ENCODE results near the gene YAP1.
A peak's percentile ranks its signal among the peaks of the same experiment; 100 is the strongest.

The YAP1 gene

GRCh38 chr11:102117472-102118113, 7.3 kb downstream of the YAP1 start:
- DNase-seq (ENCODE audit: low spot score): no peak

DNA sequence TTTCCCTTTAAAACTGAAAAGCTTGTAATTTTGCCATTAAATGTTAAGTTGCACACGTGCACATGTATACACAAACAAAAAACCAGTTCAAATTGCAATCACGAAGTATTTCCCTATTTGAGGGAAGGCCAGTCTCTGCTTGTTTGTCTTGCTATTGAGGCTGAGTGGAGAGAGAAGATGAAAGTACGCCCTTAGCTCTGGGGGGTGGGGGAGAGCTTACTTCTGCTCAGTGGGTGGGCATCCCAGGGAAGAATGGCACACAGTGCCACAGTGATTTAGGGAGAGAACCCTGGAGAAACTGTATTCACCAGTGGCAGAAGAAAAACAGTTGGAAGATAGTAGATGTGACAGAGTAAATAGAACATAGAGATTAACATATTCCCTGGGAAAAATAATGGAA, 8.7 kb downstream of the YAP1 start:
- no peak for DNase-seq (ENCODE audit: low spot score)

- no peak for DNase-seq (ENCODE audit: low spot score)
Measured at GRCh38 chr11:102119997-102120396, 9.8 kb downstream of the YAP1 start.

GRCh38 chr11:102120437-102120973, 10.3 kb downstream of the YAP1 start:
- DNase-seq (ENCODE audit: low spot score): no peak

DNA sequence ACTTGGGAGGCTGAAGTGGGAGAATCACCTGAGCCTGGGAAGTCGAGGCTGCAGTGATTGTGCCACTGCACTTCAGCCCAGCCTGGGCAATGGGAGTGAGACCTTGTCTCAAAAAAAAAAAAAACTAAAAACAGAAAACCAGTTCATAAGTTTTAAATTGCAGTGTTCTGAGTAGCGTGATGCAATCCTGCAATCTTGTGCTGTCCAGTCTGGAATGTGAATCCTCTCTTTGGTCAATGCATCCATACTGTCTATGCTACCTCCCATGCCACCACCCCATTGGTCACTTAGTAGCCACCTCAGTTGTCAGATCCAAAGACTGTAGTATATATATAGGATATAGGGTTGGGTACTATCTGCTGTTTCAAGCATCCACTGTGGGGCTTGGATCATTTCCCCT, 11.1 kb downstream of the YAP1 start:
- no peak for DNase-seq (ENCODE audit: low spot score)

DNA sequence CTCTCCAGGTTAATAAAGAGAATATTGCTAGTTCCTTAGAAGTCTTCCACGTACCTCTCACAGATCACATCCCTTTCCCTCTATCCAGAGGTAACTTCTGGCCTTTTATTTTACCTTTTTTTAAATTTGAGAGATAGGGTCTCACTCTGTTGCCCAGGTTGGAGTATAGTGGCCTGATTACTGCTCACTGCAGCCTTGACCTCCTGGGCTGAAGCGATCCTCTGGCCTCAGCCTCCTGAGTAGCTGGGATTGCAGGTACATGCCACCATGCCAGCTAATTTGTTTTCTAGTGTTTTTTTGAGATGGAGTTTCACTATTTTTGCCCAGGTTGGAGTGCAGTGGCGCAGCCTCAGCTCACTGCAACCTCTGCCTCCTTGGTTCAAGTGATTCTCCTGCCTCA, 24.4 kb downstream of the YAP1 start:
- no peak for DNase-seq (ENCODE audit: low spot score)

DNA sequence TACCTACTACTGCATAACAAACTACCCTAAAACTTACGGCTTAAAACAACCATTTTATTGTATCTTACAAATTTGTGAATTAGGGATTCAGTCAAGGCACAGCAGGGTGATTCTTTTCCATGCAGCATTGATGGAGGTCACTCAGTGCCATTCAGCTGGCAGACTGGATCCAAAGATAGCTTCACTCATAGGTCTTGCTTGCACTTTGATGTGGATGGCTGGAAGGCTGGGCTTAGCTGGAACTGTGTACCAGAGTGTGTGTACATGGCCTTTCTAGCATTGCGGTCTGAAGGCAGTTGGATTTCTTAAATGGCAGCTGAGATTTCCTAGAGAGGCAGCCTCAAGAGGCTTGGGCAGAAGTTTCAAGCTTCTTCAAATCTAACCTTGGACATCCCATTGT, 25.0 kb downstream of the YAP1 start:
- no peak for DNase-seq (ENCODE audit: low spot score)

GRCh38 chr11:102138223-102138622, 28.0 kb downstream of the YAP1 start:
- DNase-seq (ENCODE audit: low spot score): no peak

- DNase-seq (ENCODE audit: low spot score): no peak
Measured at GRCh38 chr11:102138670-102139069, 28.4 kb downstream of the YAP1 start.

DNA sequence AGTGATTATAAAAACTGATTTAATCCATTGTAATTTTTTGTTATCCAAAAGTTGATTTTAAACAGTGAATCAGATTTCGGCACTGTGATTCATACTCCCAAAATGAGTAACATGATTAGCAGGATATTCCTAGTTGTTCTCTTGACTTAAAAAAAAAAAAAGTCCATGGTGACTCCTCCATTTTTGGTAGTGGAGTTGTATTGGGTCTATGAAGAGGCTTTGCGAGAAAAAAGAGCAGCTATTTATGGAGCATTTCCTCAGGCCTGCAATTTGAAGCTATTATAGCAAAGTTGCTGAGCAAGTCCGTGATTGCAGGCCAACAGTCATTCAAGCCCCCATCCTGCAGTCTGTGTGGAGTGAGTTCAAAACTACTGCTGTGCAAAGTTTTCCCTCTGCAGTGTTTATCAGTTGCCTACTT, 28.8 kb downstream of the YAP1 start:
- DNase-seq (ENCODE audit: low spot score): peak; percentile 32

DNA sequence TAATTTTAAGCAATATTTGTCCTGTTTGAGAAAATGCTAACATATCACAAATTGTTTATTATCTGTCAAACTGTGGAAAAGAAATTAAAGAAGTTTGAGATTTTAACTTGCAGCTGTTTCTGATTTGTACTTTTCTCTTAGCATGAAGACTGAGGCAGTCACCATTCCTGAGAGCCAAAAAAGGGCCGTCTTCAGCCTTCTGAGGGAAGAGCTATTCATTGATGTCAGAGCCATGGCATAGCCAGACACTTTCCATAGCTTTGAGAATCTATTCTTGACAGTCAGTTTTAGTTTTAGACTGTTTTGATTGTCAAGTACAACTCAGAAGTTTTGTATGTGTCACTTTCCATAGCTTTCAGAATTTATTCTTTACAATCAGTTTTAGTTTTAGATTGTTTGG, 32.1 kb downstream of the YAP1 start:
- no peak for DNase-seq (ENCODE audit: low spot score)

DNA sequence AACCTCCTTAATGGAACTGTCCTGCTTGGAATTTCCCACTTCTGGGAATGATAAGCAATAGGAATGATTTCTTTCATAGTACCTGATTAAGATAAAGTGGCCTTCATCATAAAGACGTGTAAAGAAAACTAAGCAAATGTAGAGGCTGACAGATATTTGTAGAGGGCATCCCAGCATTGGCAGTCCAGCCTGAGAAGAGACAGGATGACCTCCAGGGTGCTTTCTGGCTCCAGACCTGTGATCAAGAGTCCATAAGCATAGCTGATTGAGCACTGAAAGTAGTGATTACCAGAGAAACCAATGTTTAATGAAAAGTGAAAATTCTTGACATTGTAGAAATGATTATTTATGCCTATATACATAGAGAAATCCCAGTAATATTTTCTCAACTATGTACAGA, 33.6 kb downstream of the YAP1 start:
- DNase-seq (ENCODE audit: low spot score): no peak

DNA sequence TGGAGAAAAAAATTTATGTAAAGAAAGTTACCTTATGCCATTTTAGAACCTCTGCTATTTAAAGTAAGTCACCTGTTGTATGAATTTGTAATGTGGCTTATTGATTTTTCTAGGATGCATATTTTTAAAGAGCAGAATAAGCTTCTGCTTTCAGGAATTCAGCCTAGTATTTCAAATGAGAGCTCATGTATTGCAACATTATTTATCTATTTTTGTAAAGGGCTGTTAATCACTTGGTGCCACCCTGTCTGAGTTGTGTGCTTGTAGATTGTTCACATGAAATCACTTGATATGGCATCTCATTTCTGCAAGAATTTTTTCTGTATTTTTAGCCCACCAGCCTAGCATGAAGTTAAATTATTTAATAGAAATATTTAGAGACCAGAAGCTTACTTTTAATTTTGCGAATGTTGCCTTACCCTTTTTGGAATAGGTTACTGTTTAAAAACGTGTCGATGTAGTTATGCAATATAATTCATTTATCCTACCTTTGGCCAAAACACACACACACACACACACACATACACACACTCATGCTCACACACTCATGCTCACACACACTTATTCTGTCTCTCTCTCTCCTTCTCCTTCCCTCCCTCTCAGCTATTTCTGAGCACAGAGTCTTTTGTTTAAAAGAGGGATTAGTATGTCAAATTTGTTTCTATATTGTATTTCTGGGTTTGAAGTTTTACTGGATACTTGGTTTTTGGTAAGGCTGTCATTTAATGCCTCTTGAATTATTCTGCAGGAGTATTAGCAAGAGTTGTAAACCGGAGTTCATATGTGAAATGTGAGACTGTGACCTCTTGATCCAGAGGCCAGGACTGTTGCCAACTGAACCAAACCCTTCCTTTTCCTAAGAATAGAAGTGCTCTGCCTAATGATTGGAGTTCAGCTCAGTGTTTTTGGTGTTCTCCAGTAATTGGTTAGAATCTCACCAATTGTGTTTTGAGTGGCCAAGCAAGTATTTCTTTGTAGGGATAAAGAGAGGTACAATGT, 34.4 kb downstream of the YAP1 start:
- DNase-seq (ENCODE audit: low spot score): no peak

DNA sequence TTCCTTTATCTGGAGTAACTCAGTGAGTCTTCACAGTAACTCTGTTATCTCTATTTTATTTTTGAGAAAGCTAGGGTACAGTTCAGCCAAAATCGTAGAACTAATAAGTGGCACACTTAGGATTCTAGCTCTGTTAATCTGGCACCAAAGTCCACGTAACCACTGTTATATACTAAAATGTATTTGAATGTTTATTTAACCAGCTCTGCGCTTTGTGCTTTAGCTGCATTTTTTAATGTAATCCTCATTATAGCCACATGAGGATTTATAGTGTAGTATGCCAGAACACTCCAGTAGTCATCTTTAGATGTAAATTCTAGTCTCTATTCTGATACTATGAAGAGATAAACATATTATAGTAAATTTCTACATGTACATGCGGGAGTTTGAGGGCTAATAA, 36.8 kb downstream of the YAP1 start:
- DNase-seq (ENCODE audit: low spot score): no peak

DNA sequence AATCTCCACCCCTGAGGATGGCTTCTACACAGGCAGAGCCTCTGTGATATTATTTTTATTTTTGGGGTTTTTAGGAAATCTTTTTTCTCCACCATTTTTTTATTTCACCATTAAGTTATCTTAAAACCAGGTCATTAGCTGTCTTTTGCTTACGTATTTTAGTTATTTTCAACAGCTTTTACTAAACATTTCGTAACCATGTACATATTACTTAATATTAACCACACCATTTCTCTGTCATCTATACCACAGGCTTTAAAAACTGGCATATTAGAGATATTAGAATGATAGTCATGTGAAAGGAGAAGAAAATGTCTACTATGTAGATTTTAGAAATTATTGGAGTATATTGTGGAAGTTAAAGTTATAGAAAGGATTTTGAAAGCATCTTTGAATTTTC, 37.4 kb downstream of the YAP1 start:
- no peak for DNase-seq (ENCODE audit: low spot score)

DNA sequence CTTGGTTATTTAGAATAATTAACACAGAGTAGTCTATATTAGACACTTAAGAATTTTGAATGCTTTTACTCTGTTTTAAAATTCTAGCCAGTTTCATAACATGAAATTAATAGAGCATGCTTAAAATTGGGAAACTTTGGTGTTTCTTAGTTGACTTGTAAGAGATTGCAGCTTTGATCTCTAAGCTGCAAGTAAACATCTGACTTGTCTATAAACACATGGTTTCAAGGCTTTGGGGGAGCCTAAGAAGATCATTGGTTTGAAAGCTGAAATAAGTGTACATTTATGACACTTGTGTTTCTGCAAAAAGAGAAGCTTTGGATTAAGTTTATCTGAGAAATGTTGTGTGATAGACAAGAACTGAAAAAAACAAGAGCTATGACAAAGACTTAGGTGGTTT, 37.8 kb downstream of the YAP1 start:
- no peak for DNase-seq (ENCODE audit: low spot score)

DNA sequence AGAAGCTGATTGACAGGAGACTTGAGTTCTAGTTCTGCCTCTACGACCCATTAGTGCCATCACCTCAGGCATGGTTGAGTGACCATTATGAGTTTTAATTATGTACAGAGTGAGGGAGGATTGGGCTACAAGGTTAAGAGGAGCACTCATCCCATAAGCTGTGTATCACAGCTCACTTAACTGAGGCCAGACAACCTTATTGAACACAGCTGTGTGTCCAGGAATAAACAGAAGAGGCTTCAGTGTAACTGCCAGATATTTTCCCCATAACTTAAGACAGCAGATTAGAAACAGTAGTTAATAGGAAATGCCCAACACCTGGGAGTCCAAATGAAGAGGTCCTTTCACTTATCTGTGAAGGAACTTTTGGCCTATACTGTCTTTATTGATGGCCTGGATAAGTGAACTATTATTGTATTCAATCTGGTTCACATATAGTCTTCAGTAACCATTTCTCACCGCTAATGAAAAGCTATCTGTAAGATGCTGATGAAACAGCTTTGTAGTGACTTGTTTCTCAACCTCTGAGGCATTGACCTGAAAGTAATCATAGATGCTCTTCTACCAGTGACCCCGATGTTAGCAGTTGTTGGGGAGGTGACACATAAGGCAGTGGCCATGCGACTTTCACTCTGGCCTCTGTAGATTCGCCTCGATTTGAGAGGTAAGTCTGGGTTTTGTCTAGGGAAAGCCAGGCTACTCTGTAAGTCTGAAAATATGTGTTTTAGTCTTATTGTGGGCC, 41.7 kb downstream of the YAP1 start:
- DNase-seq (ENCODE audit: low spot score): no peak

DNA sequence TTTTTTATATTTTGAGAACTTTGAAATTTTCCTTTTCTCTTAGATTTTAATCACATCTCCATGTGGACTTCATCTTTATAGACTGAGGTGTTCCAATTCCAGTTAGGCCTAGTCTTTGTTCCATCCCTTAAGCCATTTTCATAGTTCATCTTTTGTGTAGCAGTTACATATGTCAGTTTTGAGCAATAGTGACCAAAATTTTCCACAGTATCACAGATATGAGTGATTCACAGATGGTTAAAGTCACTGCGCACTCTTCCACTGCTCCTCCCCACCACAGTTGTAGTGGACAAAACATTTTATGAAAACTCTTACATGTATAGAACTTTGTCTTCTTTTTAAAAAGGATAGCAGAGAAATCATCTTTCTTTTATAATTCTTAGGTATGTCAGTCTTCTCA, 42.8 kb downstream of the YAP1 start:
- no peak for DNase-seq (ENCODE audit: low spot score)

- no peak for DNase-seq (ENCODE audit: low spot score)
Measured at GRCh38 chr11:102154806-102155205, 44.6 kb downstream of the YAP1 start.

DNA sequence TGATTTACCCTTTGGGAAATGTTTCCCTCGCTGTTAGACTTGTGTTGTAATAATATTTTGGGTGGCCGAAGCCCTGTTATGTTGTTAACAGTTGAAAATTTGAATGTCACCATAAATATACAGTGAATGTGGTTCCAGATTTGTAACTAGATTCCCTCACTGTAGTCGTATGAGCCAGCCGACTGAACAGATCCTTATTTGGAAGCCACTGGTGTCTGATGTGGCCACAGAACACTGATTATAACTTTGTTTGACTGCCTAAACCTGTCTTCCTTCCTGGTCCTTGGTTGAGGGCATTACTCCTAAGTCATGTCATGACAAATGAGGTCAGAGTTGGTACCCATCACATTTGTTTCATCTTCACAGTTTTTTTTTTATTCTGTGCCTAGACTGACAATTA, 45.4 kb downstream of the YAP1 start:
- no peak for DNase-seq (ENCODE audit: low spot score)

- peak; percentile 68 for DNase-seq (ENCODE audit: low spot score)
Measured at GRCh38 chr11:102157219-102157618, 47.0 kb downstream of the YAP1 start.

DNA sequence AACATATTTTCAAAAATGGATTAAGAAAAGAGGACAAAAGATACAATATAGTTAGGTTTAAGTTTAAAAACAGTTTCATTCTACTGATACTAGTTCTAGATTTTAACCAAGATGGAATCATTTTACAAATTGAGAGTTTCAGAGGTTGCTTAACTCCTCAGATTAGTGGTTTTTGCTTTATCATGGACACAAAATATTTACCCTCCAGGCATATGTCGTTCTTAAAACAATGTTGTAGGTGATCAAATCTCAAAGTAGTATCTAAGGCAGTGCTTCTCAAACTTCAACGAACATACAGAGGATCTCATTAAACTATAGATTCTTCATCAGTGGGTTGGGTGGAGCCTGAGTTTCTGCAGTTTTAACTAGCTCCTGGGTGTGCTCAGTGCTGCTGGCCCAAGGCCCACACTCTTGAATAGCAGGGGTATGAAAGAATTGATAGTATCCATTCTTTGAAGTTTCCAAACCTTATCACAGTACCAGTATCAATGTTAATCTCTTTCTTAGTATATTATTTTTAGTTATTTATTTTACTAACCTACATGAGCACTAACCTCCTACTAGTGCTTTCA, 48.0 kb downstream of the YAP1 start:
- DNase-seq (ENCODE audit: low spot score): no peak
